ENCODE results near the gene CCR3. TPM values are rescaled to one million over a fixed set of nuclear protein-coding genes. Genes with fewer than 3 reads are reported as not detected.

CCR3 gene
- polyA plus RNA-seq, 1 donor from 2014 or later, result 0.15 TPM

- H3K27ac Mint-ChIP-seq, result no peak overlapping the region
- H3K4me3 Mint-ChIP-seq, result no peak overlapping the region
- H3K9me3 Mint-ChIP-seq, result no peaks in the 10 kb centered on the region
- H3K4me1 Mint-ChIP-seq, result peaks cover 0 to 4% (median 2%) of the 10 kb centered on the region in 3 donors
- no peaks in the 10 kb centered on the region for H3K27me3 Mint-ChIP-seq
- H3K36me3 Mint-ChIP-seq, result no peaks in the 10 kb centered on the region
Observed at GRCh38 chr3:46236294-46237054, 5.8 kb upstream of the CCR3 start.

DNA sequence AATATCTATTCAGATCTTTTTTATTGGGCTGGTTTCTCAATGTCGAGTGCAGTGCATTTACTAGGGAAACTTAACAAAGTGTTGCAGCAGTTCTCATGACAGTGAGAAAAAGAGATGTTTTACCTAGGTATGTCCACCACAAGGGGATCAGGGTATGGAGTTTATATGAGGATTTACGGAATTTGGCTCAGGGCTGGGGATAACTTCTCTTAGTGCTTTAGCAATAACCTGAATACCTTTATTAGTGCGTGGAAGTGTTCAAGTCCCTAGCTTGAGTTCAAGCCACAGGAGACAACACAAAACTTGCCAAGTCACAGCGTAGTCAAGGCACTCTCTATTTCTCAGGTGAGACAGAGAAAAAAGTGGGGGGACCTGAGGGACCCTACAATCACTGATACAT, 3.9 kb upstream of the CCR3 start:
- Mint-ChIP-seq H3K4me3 (no peak overlapping the region), H3K27me3 (no peaks in the 10 kb centered on the region), H3K4me1 (peaks cover 5 to 14% (median 9%) of the 10 kb centered on the region in 3 donors), H3K36me3 (no peaks in the 10 kb centered on the region), H3K9me3 (no peaks in the 10 kb centered on the region), H3K27ac (no peak overlapping the region)

DNA sequence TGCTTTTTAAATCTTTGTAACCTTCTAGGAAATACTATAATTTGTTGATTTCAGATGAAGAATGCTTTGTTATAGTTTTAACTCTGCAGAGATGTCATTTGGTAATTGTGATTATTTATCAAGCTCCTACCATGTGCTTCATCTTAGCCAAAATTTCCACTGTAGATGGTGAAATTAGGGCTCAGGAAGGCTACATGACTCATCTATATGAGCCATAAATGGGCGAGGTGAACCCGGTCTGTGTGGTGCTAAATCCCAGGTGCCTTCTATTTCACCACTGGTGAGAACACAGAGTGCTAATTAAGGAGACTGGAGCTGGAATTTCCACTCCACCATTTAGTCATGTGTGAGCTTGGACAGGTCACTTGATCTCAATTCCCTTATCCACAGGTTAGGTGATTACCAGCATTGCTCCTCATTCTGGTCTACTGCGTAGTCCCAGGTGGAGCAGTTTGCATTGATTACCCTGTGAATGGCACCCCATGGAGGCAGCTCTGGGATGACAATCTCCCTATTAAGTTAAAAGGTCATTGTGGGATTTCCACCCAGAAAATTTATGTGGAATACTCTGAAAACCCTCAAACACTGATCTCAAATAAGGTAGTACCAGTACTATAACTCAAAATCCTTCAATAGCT, 2.8 kb upstream of the CCR3 start:
- no peak overlapping the region for H3K27ac Mint-ChIP-seq

DNA sequence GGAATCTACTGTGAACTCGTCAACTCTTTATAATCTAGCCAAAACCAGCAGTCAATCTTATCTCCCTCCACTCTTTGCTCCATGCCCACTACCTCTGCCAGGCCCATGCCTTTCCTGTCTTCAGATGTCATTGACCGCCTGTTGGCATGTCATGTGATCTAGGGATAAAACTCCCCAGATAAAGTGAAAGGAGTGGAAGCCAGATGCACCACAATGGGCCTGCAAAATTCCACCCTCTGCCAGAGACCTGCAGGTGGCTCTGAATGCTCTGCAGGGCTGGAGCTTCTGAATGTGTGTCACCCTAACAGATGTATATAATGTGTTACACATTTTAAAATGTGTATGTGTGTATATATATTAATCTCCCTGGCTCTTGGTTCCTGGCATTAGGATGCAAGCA, 2.3 kb upstream of the CCR3 start:
- Mint-ChIP-seq H3K36me3 (no peaks in the 10 kb centered on the region), H3K4me3 (no peak overlapping the region), H3K9me3 (no peaks in the 10 kb centered on the region), H3K27me3 (no peaks in the 10 kb centered on the region), H3K27ac (no peak overlapping the region), H3K4me1 (peaks cover 5 to 14% (median 11%) of the 10 kb centered on the region in 3 donors)

More for the DNA sequence above, 2.8 kb upstream of the CCR3 start:
- Mint-ChIP-seq H3K27me3 (no peaks in the 10 kb centered on the region), H3K9me3 (no peaks in the 10 kb centered on the region), H3K4me1 (peaks cover 5 to 14% (median 11%) of the 10 kb centered on the region in 3 donors), H3K4me3 (no peak overlapping the region), H3K36me3 (no peaks in the 10 kb centered on the region)

GRCh38 chr3:46243560-46243959, 1.3 kb downstream of the CCR3 start:
- Mint-ChIP-seq H3K9me3 (no peaks in the 10 kb centered on the region), H3K36me3 (no peaks in the 10 kb centered on the region), H3K4me1 (peaks cover 5 to 10% (median 10%) of the 10 kb centered on the region in 3 donors), H3K27me3 (no peaks in the 10 kb centered on the region), H3K4me3 (peak overlapping the region in 1 of 4 donors; percentile 10), H3K27ac (no peak overlapping the region)

DNA sequence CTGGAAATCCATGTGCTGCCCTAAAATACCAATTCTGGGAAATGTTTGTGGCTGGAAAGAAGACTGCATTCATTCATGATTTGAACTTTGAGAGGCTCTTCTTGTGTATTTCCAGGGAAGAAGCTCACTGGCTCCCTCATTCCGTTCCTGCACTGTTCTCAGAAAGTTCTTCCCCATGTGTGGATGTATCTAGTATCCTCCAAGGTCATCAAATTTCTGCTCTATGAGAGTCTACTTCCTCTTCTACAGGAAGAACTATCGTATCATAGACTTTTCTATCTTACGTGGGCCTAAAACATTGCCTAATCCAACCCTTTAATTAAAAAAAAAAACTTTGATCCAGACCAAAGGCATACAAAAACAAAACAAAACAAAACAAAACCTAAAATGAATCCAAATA, 2.9 kb downstream of the CCR3 start:
- H3K36me3 Mint-ChIP-seq, result no peaks in the 10 kb centered on the region
- no peaks in the 10 kb centered on the region for H3K9me3 Mint-ChIP-seq
- H3K4me1 Mint-ChIP-seq, result peaks cover 5 to 10% (median 10%) of the 10 kb centered on the region in 3 donors
- no peak overlapping the region for H3K4me3 Mint-ChIP-seq
- no peak overlapping the region for H3K27ac Mint-ChIP-seq
- no peaks in the 10 kb centered on the region for H3K27me3 Mint-ChIP-seq

GRCh38 chr3:46252980-46253379, 10.7 kb downstream of the CCR3 start:
- Mint-ChIP-seq H3K4me1 (peaks cover 0 to 3% (median 0%) of the 10 kb centered on the region in 3 donors), H3K27ac (no peak overlapping the region), H3K4me3 (no peak overlapping the region), H3K36me3 (no peaks in the 10 kb centered on the region), H3K9me3 (peaks cover 0 to 3% (median 0%) of the 10 kb centered on the region in 3 donors), H3K27me3 (peaks cover 2% of the 10 kb centered on the region)

DNA sequence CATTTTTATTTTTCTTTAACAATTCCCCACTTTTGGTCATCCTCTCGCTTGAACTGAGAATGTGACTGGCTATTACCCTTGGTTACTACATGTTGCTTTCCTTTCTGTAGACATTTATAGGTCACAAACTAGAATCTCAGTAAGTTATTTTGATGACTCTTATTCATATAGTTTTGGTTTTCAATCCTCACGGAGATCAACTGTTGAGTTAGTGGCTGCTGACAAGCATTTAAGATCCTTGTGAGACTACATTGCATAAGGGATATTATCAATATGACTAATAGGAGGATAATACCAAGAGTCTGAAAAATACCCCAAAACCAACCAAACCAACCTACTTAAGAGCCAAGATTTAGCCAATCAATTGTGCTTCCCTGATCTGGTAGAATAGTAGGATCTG, 16.3 kb downstream of the CCR3 start:
- Mint-ChIP-seq H3K9me3 (peaks cover 2 to 9% (median 7%) of the 10 kb centered on the region in 3 donors), H3K27ac (no peak overlapping the region), H3K27me3 (no peaks in the 10 kb centered on the region), H3K4me3 (no peak overlapping the region), H3K4me1 (peaks cover 0 to 3% (median 0%) of the 10 kb centered on the region in 3 donors), H3K36me3 (peaks cover 4% of the 10 kb centered on the region)

DNA sequence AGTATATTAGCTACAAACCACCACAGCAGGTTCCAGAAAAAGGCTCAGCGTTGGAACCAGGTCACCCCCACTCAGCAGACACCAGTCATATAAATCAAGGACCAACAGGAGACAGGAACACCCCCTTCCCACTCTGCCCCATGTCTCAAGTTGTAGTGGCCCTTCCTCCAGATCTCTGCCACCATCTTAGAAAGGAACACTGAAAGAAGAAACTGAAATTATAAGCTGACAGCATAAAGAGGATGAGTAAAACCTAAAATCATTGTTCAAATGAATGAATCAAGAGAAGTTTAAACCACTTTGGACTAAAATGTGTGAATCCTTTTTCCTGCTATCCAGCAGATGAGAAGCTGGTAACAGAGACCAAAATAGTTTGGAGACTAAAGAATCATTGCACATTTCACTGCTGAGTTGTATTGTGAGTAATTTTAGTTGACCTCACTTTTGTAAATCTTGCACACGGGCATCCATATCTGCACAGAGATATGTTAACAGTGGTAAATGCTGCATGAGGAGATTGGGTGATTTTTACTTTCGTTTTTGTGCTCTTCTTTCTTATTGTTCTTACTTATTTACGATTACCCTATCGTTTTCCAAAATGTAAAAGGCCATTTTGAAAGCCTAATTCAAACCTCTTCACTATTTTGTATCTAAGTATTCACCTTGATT, 19.8 kb downstream of the CCR3 start:
- H3K27me3 Mint-ChIP-seq, result no peaks in the 10 kb centered on the region
- no peak overlapping the region for H3K4me3 Mint-ChIP-seq
- peaks cover 0 to 3% (median 0%) of the 10 kb centered on the region in 3 donors for H3K4me1 Mint-ChIP-seq
- peaks cover 4% of the 10 kb centered on the region for H3K36me3 Mint-ChIP-seq
- H3K9me3 Mint-ChIP-seq, result peaks cover 2 to 9% (median 4%) of the 10 kb centered on the region in 3 donors
- no peak overlapping the region for H3K27ac Mint-ChIP-seq

DNA sequence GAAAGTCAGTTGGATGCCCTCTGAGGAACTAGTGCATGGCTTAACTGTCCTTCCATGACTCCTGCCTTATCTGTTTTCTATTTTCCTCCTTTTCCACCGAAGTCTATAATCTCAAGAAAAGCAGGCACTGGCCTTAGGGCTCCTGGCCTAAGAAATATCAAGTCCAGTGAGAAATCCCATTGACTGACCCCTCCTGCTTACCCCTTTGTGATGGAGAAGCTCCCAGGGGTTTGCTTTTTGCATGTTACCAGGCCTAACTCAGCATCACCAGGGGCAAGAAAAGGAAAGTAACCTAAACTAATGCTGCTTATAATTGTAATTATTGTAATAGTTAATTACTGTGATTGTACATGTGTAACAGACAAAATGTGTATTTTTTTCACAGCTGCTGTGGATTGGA, 21.7 kb downstream of the CCR3 start:
- Mint-ChIP-seq H3K36me3 (peaks cover 4% of the 10 kb centered on the region), H3K4me3 (peak overlapping the region in 1 of 4 donors; percentile 72), H3K27ac (no peak overlapping the region), H3K4me1 (peaks cover 0 to 3% (median 0%) of the 10 kb centered on the region in 3 donors), H3K9me3 (peaks cover 2 to 9% (median 4%) of the 10 kb centered on the region in 3 donors), H3K27me3 (no peaks in the 10 kb centered on the region)

DNA sequence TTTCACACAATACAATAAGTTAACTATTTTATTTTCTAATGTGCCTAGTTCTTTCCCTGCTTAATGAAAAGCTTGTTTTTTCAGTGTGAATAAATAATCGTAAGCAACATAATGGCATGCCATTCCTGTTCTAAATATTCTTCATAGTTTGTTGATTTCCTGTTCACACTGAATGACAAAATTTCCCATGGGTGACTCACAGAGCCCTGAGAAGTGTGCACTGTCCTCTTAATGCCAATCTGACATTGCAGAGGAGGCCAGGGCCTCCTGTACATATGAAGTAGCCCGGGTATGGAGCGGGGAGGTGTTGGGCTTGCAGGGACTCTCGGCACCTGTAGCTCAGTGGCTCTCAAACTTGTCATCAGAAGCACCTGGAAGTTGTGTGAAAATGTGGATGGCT, 24.3 kb downstream of the CCR3 start:
- Mint-ChIP-seq H3K27ac (no peak overlapping the region), H3K4me3 (no peak overlapping the region)

DNA sequence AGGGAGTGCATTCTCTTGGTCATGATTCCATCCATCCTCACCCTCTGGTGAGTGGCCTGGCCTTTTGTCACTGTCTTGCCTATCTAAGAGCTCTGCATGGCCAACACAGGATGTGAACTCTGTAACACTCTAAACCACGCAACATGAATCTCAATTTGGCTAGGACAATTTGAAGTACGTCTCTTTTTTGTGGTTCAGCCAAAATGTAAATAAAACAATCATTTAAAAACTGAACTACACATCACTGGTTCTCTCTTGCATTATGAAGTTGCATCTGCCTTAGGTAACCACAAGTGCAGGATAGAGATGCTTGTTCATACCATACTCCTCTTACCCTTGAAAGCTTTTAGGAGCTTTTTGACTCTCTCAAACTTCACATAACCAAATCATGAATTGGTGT, 27.3 kb downstream of the CCR3 start:
- no peaks in the 10 kb centered on the region for H3K36me3 Mint-ChIP-seq
- H3K27ac Mint-ChIP-seq, result no peak overlapping the region
- no peak overlapping the region for H3K4me3 Mint-ChIP-seq
- peaks cover 0 to 1% (median 0%) of the 10 kb centered on the region in 3 donors for H3K9me3 Mint-ChIP-seq
- H3K27me3 Mint-ChIP-seq, result peaks cover 4% of the 10 kb centered on the region
- H3K4me1 Mint-ChIP-seq, result peaks cover 0 to 7% (median 5%) of the 10 kb centered on the region in 3 donors

More for the DNA sequence above, 24.3 kb downstream of the CCR3 start:
- Mint-ChIP-seq H3K9me3 (peaks cover 0 to 1% (median 0%) of the 10 kb centered on the region in 3 donors), H3K4me1 (peaks cover 0 to 8% (median 5%) of the 10 kb centered on the region in 3 donors), H3K36me3 (no peaks in the 10 kb centered on the region), H3K27me3 (peaks cover 4% of the 10 kb centered on the region)

GRCh38 chr3:46270474-46270873, 28.2 kb downstream of the CCR3 start:
- H3K4me1 Mint-ChIP-seq, result peaks cover 0 to 7% (median 5%) of the 10 kb centered on the region in 3 donors
- no peaks in the 10 kb centered on the region for H3K36me3 Mint-ChIP-seq
- H3K27me3 Mint-ChIP-seq, result peaks cover 4% of the 10 kb centered on the region
- H3K9me3 Mint-ChIP-seq, result peaks cover 0 to 1% (median 0%) of the 10 kb centered on the region in 3 donors
- H3K27ac Mint-ChIP-seq, result peak overlapping the region in 1 of 3 donors; percentile 14
- H3K4me3 Mint-ChIP-seq, result no peak overlapping the region

GRCh38 chr3:46271209-46271745, 29.0 kb downstream of the CCR3 start:
- H3K4me1 Mint-ChIP-seq, result peaks cover 0 to 7% (median 5%) of the 10 kb centered on the region in 3 donors
- H3K36me3 Mint-ChIP-seq, result no peaks in the 10 kb centered on the region
- peaks cover 0 to 1% (median 0%) of the 10 kb centered on the region in 3 donors for H3K9me3 Mint-ChIP-seq
- no peak overlapping the region for H3K4me3 Mint-ChIP-seq
- H3K27me3 Mint-ChIP-seq, result peaks cover 4% of the 10 kb centered on the region
- H3K27ac Mint-ChIP-seq, result no peak overlapping the region

GRCh38 chr3:46272028-46272451, 29.8 kb downstream of the CCR3 start:
- Mint-ChIP-seq H3K4me3 (no peak overlapping the region), H3K27ac (peak overlapping the region in 1 of 3 donors; percentile 39), H3K27me3 (peaks cover 4% of the 10 kb centered on the region), H3K4me1 (peaks cover 4 to 13% (median 10%) of the 10 kb centered on the region in 3 donors), H3K36me3 (no peaks in the 10 kb centered on the region), H3K9me3 (peaks cover 0 to 1% (median 0%) of the 10 kb centered on the region in 3 donors)

Data from IgD-negative memory B cell (primary cell).